Measurements from ENCODE around the gene SINHCAF.

DNA sequence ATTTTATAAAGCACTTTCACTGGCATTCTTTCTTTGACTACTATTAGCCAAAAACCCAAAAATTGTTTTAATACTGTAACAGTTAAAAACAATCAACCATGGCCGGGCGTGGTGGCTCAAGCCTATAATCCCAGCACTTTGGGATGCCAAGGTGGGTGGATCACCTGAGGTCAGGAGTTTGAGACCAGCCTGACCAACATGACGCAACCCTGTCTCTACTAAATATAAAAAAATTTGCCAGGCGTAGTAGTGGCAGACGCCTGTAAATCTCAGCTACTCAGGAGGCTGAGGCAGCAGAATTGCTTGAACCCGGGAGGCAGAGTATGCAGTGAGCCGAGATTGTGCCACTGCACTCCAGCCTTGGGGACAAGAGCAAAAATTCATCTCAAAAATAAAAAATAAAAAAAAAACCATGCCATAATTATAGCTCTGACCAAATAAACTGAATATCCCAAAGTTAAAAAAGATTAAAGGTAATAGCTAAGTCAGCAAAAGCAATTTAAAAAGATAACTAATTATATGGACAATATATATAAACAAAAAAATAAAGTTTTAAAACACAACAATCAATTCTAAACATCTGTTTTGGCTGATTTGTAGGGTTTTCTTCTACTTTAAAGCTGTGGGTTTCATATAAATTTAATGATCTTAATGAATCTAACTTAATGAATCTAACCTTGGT, 10.0 kb downstream of the SINHCAF start:
- TF ChIP-seq, protein P1, sequence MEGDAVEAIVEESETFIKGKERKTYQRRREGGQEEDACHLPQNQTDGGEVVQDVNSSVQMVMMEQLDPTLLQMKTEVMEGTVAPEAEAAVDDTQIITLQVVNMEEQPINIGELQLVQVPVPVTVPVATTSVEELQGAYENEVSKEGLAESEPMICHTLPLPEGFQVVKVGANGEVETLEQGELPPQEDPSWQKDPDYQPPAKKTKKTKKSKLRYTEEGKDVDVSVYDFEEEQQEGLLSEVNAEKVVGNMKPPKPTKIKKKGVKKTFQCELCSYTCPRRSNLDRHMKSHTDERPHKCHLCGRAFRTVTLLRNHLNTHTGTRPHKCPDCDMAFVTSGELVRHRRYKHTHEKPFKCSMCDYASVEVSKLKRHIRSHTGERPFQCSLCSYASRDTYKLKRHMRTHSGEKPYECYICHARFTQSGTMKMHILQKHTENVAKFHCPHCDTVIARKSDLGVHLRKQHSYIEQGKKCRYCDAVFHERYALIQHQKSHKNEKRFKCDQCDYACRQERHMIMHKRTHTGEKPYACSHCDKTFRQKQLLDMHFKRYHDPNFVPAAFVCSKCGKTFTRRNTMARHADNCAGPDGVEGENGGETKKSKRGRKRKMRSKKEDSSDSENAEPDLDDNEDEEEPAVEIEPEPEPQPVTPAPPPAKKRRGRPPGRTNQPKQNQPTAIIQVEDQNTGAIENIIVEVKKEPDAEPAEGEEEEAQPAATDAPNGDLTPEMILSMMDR (IDR thresholded peaks at IDR 0.05; ENCODE audit: insufficient read depth, low read length), result no peak
- TF ChIP-seq, protein P2, sequence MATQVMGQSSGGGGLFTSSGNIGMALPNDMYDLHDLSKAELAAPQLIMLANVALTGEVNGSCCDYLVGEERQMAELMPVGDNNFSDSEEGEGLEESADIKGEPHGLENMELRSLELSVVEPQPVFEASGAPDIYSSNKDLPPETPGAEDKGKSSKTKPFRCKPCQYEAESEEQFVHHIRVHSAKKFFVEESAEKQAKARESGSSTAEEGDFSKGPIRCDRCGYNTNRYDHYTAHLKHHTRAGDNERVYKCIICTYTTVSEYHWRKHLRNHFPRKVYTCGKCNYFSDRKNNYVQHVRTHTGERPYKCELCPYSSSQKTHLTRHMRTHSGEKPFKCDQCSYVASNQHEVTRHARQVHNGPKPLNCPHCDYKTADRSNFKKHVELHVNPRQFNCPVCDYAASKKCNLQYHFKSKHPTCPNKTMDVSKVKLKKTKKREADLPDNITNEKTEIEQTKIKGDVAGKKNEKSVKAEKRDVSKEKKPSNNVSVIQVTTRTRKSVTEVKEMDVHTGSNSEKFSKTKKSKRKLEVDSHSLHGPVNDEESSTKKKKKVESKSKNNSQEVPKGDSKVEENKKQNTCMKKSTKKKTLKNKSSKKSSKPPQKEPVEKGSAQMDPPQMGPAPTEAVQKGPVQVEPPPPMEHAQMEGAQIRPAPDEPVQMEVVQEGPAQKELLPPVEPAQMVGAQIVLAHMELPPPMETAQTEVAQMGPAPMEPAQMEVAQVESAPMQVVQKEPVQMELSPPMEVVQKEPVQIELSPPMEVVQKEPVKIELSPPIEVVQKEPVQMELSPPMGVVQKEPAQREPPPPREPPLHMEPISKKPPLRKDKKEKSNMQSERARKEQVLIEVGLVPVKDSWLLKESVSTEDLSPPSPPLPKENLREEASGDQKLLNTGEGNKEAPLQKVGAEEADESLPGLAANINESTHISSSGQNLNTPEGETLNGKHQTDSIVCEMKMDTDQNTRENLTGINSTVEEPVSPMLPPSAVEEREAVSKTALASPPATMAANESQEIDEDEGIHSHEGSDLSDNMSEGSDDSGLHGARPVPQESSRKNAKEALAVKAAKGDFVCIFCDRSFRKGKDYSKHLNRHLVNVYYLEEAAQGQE (IDR thresholded peaks at IDR 0.05; ENCODE audit: insufficient replicate concordance, low read depth), result no peak
- no peak for TF ChIP-seq POLR2AphosphoS5 (IDR thresholded peaks at IDR 0.05; ENCODE audit: low read depth)
